HepG2 (cell line): ENCODE results near the gene KCTD13. TPM values are rescaled to one million over a fixed set of nuclear protein-coding genes. Genes with fewer than 3 reads are reported as not detected.

Source experiments
- ARHGAP35 ChIP-seq: sonication (generic); formaldehyde crosslinking; IDR thresholded peaks from 2 replicates; pipeline ENCODE4 v1.9.0; 2022; ENCODE audit warnings: mild to moderate bottlenecking, inconsistent platforms, moderate library complexity, missing genetic modification reagents, borderline replicate concordance
- ARID4A ChIP-seq: sonication (generic); formaldehyde crosslinking; IDR thresholded peaks from 2 replicates; pipeline ENCODE4 v1.5.0; 2020; ENCODE audit warnings: mild to moderate bottlenecking, missing genetic modification reagents, borderline replicate concordance
- FOSL2 ChIP-seq: sonication (generic); formaldehyde crosslinking; IDR thresholded peaks from 2 replicates; pipeline ENCODE4 v1.4.0; 2020; ENCODE audit warnings: missing genetic modification reagents
- HDAC2 ChIP-seq: sonication (generic); formaldehyde crosslinking; IDR thresholded peaks from 2 replicates; pipeline ENCODE4 v1.4.0; 2020; ENCODE audit warnings: missing genetic modification reagents
- IKZF5 ChIP-seq: IDR thresholded peaks from 2 replicates; pipeline ENCODE4 v1.6.1; 2018; ENCODE audit warnings: missing genetic modification reagents, mild to moderate bottlenecking, missing compliant biosample characterization
- PRPF4 ChIP-seq: fragments of 200-400 bp; formaldehyde crosslinking; IDR thresholded peaks from 2 replicates; pipeline ENCODE4 v1.6.1; 2016; ENCODE audit warnings: low read length, low read depth; ENCODE audit not compliant: poor library complexity, severe bottlenecking
- RXRA ChIP-seq: sonication (generic); formaldehyde crosslinking; IDR thresholded peaks from 2 replicates; pipeline ENCODE4 v1.5.1; 2020; ENCODE audit warnings: missing genetic modification reagents
- SNAPC5 ChIP-seq: sonication (generic); formaldehyde crosslinking; IDR thresholded peaks from 2 replicates; pipeline ENCODE4 v1.8.1; 2023; ENCODE audit warnings: mild to moderate bottlenecking, missing genetic modification reagents, borderline replicate concordance
- SOX5 ChIP-seq: IDR thresholded peaks from 2 replicates; pipeline ENCODE4 v1.6.1; 2016; ENCODE audit warnings: borderline replicate concordance
- STAG1 ChIP-seq: sonication (generic); formaldehyde crosslinking; IDR thresholded peaks from 2 replicates; pipeline ENCODE4 v1.4.0; 2020; ENCODE audit warnings: missing genetic modification reagents
- XRCC5 ChIP-seq: fragments of 200-400 bp; formaldehyde crosslinking; optimal IDR thresholded peaks from 2 replicates; pipeline ENCODE3; 2017; ENCODE audit warnings: mild to moderate bottlenecking, low read length
- ZC3H4 ChIP-seq: sonication (generic); formaldehyde crosslinking; IDR thresholded peaks from 2 replicates; pipeline ENCODE4 v1.4.0; 2020; ENCODE audit warnings: missing genetic modification reagents, borderline replicate concordance
- ZFP41 ChIP-seq: sonication (generic); formaldehyde crosslinking; IDR thresholded peaks from 2 replicates; pipeline ENCODE4 v1.4.0; 2020; ENCODE audit warnings: mild to moderate bottlenecking, missing genetic modification reagents, borderline replicate concordance
- ZKSCAN1 ChIP-seq: fragments of 150-350 bp; IDR thresholded peaks from 2 replicates; pipeline ENCODE4 v1.6.1; 2014; ENCODE audit warnings: low read length
- ZNF292 ChIP-seq: sonication (generic); formaldehyde crosslinking; IDR thresholded peaks from 2 replicates; pipeline ENCODE4 v1.8.1; 2022; ENCODE audit warnings: mild to moderate bottlenecking, low read depth, missing genetic modification reagents, borderline replicate concordance
- ZNF547 ChIP-seq: sonication (generic); formaldehyde crosslinking; IDR thresholded peaks from 2 replicates; pipeline ENCODE4 v1.5.1; 2020; ENCODE audit warnings: mild to moderate bottlenecking, missing genetic modification reagents
- ZNF841 ChIP-seq: sonication (generic); formaldehyde crosslinking; IDR thresholded peaks from 2 replicates; pipeline ENCODE4 v1.8.1; 2023; ENCODE audit warnings: missing genetic modification reagents, borderline replicate concordance
- polyA plus RNA-seq, 8 experiments: library from polyadenylated mRNA; depleted of rRNA in 3 of 8; stranded (reverse) in 7 of 8; unstranded in 1 of 8; fragments of >200 nt; fragmentation: Illumina TruSeq in 4 of 8; extraction: Trizol in 4 of 8; gene quantifications; 2 replicates each; pipeline versions ENCODE4 v1.2.1 to v1.2.3, GENCODE V29; 2011 to 2016; ENCODE audit warnings: low read depth in 4 of 8, missing spikeins in 1 of 8, mixed read lengths in 1 of 8; ENCODE audit not compliant: insufficient read depth in 1 of 8
- total RNA-seq, 5 experiments: library from RNA; depleted of rRNA; stranded (reverse); fragments of >200 nt; fragmentation: Illumina TruSeq; extraction: Trizol; gene quantifications; 2 replicates each; pipeline ENCODE4 v1.2.3, GENCODE V29; 2016; ENCODE audit warnings: low read depth in 1 of 5
- TF ChIP-seq, protein P1 (sequence below): sonication (generic); formaldehyde crosslinking; IDR thresholded peaks from 2 replicates; pipeline ENCODE4; 2020; ENCODE audit warnings: missing genetic modification reagents, mild to moderate bottlenecking, borderline replicate concordance
- TF ChIP-seq, protein P2 (sequence below): sonication (generic); formaldehyde crosslinking; IDR thresholded peaks from 2 replicates; pipeline ENCODE4 v1.4.0; 2020; ENCODE audit warnings: missing genetic modification reagents

Gene KCTD13
- total and polyA plus RNA-seq, 2 of the 13 experiments (the other 11 are each of a cell fraction or from before 2014, with no cell fraction given), result 6.3 to 14.7 TPM

- TF ChIP-seq, protein P1, sequence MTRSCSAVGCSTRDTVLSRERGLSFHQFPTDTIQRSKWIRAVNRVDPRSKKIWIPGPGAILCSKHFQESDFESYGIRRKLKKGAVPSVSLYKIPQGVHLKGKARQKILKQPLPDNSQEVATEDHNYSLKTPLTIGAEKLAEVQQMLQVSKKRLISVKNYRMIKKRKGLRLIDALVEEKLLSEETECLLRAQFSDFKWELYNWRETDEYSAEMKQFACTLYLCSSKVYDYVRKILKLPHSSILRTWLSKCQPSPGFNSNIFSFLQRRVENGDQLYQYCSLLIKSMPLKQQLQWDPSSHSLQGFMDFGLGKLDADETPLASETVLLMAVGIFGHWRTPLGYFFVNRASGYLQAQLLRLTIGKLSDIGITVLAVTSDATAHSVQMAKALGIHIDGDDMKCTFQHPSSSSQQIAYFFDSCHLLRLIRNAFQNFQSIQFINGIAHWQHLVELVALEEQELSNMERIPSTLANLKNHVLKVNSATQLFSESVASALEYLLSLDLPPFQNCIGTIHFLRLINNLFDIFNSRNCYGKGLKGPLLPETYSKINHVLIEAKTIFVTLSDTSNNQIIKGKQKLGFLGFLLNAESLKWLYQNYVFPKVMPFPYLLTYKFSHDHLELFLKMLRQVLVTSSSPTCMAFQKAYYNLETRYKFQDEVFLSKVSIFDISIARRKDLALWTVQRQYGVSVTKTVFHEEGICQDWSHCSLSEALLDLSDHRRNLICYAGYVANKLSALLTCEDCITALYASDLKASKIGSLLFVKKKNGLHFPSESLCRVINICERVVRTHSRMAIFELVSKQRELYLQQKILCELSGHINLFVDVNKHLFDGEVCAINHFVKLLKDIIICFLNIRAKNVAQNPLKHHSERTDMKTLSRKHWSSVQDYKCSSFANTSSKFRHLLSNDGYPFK (CRISPR knock-in tag), result no peak
- no peak for TF ChIP-seq ARID4A (CRISPR knock-in tag)
- TF ChIP-seq ZNF841, result no peak
- TF ChIP-seq XRCC5, result no peak
- TF ChIP-seq RXRA (CRISPR knock-in tag), result 0 out of 2 replicates have a peak, but pooled peaks have one; percentile 3
- TF ChIP-seq IKZF5 (CRISPR knock-in tag), result no peak
- no peak for TF ChIP-seq ZKSCAN1
- no peak for TF ChIP-seq PRPF4
- TF ChIP-seq ZC3H4 (CRISPR knock-in tag), result 0 out of 2 replicates have a peak, but pooled peaks have one; percentile 1
- TF ChIP-seq STAG1 (CRISPR knock-in tag), result peak; percentile 11; the same call in 1 of the 2 replicates
- peak; percentile 16; the same call in 1 of the 2 replicates for TF ChIP-seq ZNF292
- TF ChIP-seq FOSL2 (CRISPR knock-in tag), result no peak
- TF ChIP-seq, protein P2, sequence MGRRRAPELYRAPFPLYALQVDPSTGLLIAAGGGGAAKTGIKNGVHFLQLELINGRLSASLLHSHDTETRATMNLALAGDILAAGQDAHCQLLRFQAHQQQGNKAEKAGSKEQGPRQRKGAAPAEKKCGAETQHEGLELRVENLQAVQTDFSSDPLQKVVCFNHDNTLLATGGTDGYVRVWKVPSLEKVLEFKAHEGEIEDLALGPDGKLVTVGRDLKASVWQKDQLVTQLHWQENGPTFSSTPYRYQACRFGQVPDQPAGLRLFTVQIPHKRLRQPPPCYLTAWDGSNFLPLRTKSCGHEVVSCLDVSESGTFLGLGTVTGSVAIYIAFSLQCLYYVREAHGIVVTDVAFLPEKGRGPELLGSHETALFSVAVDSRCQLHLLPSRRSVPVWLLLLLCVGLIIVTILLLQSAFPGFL, result peak; percentile 6; the same call in 1 of the 2 replicates
- no peak for TF ChIP-seq SNAPC5 (CRISPR knock-in tag)
- no peak for TF ChIP-seq ARHGAP35 (CRISPR knock-in tag)
- TF ChIP-seq SOX5 (CRISPR knock-in tag), result no peak
- TF ChIP-seq ZNF547 (CRISPR knock-in tag), result peak; percentile 1; the same call in 1 of the 2 replicates
- no peak for TF ChIP-seq ZFP41 (CRISPR knock-in tag)
- peak; percentile 2; the same call in 1 of the 2 replicates for TF ChIP-seq HDAC2 (CRISPR knock-in tag)
Observed at GRCh38 chr16:29926711-29927052, 656 bp upstream of the KCTD13 start (continued).
